Spleen (tissue), 11 donors: ENCODE data around the gene C12orf56. TPM values are rescaled to one million over a fixed set of nuclear protein-coding genes. Genes with fewer than 3 reads are reported as not detected.

Source experiments
- DNase-seq: peaks from one replicate; pipeline ENCODE4 v3.0.0-alpha.2; 2020
- H3K27ac ChIP-seq, 8 donors: fragments of 200-600 bp; sonication (generic) in 7 of 8; 1 replicate in 4 of 8; 2 replicates in 4 of 8; pipeline versions ENCODE4 v1.5.0 to v1.8.0; 2016 to 2021; ENCODE audit warnings: inconsistent platforms in 4 of 8, mild to moderate bottlenecking in 4 of 8, moderate library complexity in 1 of 8
- H3K27me3 ChIP-seq, 7 donors: fragments of 200-600 bp; sonication (generic) in 6 of 7; replicated peaks in 1 of 7; 1 replicate in 4 of 7; 2 replicates in 3 of 7; pipeline versions ENCODE4 v1.5.0 to v1.8.0; 2016 to 2021; ENCODE audit warnings: inconsistent platforms in 3 of 7, mild to moderate bottlenecking in 1 of 7
- H3K36me3 ChIP-seq, 6 donors: fragments of 200-600 bp; sonication (generic) in 5 of 6; 1 replicate in 4 of 6; 2 replicates in 2 of 6; pipeline versions ENCODE4 v1.5.0 to v1.8.0; 2016 to 2021; ENCODE audit warnings: inconsistent platforms in 2 of 6
- H3K4me1 ChIP-seq, 6 donors: fragments of 200-600 bp; sonication (generic) in 5 of 6; 1 replicate in 3 of 6; 2 replicates in 3 of 6; pipeline versions ENCODE4 v1.5.0 to v1.8.0; 2016 to 2021; ENCODE audit warnings: inconsistent platforms in 3 of 6
- H3K4me3 ChIP-seq, 8 donors: fragments of 200-600 bp; sonication (generic) in 7 of 8; 1 replicate in 4 of 8; 2 replicates in 4 of 8; pipeline versions ENCODE4 v1.5.0 to v1.8.0; 2016 to 2021; ENCODE audit warnings: inconsistent platforms in 4 of 8, mild to moderate bottlenecking in 4 of 8, moderate library complexity in 2 of 8
- H3K9me3 ChIP-seq, 8 donors: fragments of 200-600 bp; sonication (generic) in 7 of 8; 1 replicate in 4 of 8; 2 replicates in 4 of 8; pipeline versions ENCODE4 v1.5.0 to v1.8.0; 2016 to 2021; ENCODE audit warnings: inconsistent platforms in 4 of 8
- CTCF ChIP-seq, 11 experiments: fragments of 200-600 bp in 7 of 11; fragments of 450-650 bp in 4 of 11; sonication (generic) in 4 of 11; IDR thresholded peaks in 8 of 11; conservative IDR thresholded peaks in 3 of 11; 1 replicate in 7 of 11; 2 replicates in 4 of 11; pipeline versions ENCODE4 v1.4.0 to v1.8.0; 2016 to 2021; ENCODE audit warnings: antibody characterized with exemption in 11 of 11, inconsistent platforms in 4 of 11, mild to moderate bottlenecking in 1 of 11
- POLR2A ChIP-seq, 3 donors: fragments of 450-650 bp; IDR thresholded peaks; one replicate each; pipeline ENCODE4 v1.5.1; 2017; ENCODE audit warnings: antibody characterized with exemption in 3 of 3, mild to moderate bottlenecking in 1 of 3
- POLR2AphosphoS5 ChIP-seq, 3 donors: sonication (generic); formaldehyde crosslinking; IDR thresholded peaks; one replicate each; pipeline ENCODE4 v1.5.1; 2017; ENCODE audit warnings: antibody characterized with exemption in 3 of 3
- WGBS, 5 donors: extraction: QIAGEN DNeasy Blood & Tissue Kit in 3 of 5; methylation state at CpG; one replicate each; pipeline versions ENCODE4 v1.1.5 to v1.1.7; 2013 to 2018; 5-methylcytosine and 5-hydroxymethylcytosine counted together
- intact Hi-C: fragments of 100-400 bp; cut with DNase I; formaldehyde crosslinking; loops from one replicate; pipeline ENCODE4 v1.15.0; 2023; ENCODE audit warnings: low total_unique reads
- polyA plus RNA-seq, 3 donors: library from polyadenylated mRNA; stranded (reverse); fragments of 200-250 nt; gene quantifications; one replicate each; pipeline ENCODE4 v1.2.1, GENCODE V29; 2013
- total RNA-seq, 7 donors: library from RNA; depleted of rRNA in 3 of 7; stranded (reverse); fragments of >200 nt in 3 of 7; fragmentation: NEBNext Ultra II Directional in 4 of 7; extraction: Animal tissue kit (Norgen Biotek cat#: 25700) in 4 of 7; gene quantifications; one replicate each; pipeline versions ENCODE4 v1.1.0 to v1.2.1, GENCODE V29; 2016 to 2021
- donor health status: healthy with polysubstance abuse.
- donor health status: DM: no; HTN: no; CAD: no; lungs with moderate emphysema.
- donor health status: DM: no; HTN: no; CAD: no.
- donor health status: Bipolar disorder and iron deficiency.
- donor health status: healthy.
- donor health status: DM: no; HTN: no; CAD: no.
- donor health status: DM: yes; HTN: yes; CAD: no.

The C12orf56 gene
- total and polyA plus RNA-seq, 10 donors = 0.03 to 0.26 (median 0.16) TPM; not detected in 6

- H3K27me3 ChIP-seq = no peaks in the 10 kb centered on the region
- no peaks in the 10 kb centered on the region for H3K36me3 ChIP-seq
- DNase-seq = peak; percentile 98
- peak within 1 kb of the TSS; percentile 90 to 97 (median 94) for H3K27ac ChIP-seq
- H3K4me3 ChIP-seq = peak within 1 kb of the TSS; percentile 56 to 99 (median 82)
- WGBS, 5 donors = 0 to 1% (median 0%) methylated on average over 30 to 56 of the region's 56 CpGs
- TF ChIP-seq POLR2AphosphoS5 (IDR thresholded peaks at IDR 0.05) (peak; percentile 99), CTCF (IDR thresholded peaks at IDR 0.05 in 8 of 11, conservative IDR thresholded peaks at IDR 0.05 in 3 of 11) (peak in 3 of 11 experiments; percentile 4 to 33 (median 15)), POLR2A (IDR thresholded peaks at IDR 0.05) (peak in 2 of 3 donors; percentile 79 to 83)
- H3K9me3 ChIP-seq = no peaks in the 10 kb centered on the region
- intact Hi-C loops = no loop called here
- H3K4me1 ChIP-seq = peaks cover 9 to 47% (median 35%) of the 10 kb centered on the region in 6 donors
Measured at GRCh38 chr12:64222009-64222765, 168.4 kb downstream of the C12orf56 start, which contains the start of gene KICS2. Gene KICS2, minus strand, starts transcription at chr12:64222296. Its CDS starts 59 bp downstream, at chr12:64222237.

GRCh38 chr12:64221651-64222008 is 168.9 kb downstream of the C12orf56 start:
- peak overlapping the region; percentile 56 to 99 (median 82) for H3K4me3 ChIP-seq
- H3K27me3 ChIP-seq = no peaks in the 10 kb centered on the region
- H3K36me3 ChIP-seq = no peaks in the 10 kb centered on the region
- H3K9me3 ChIP-seq = no peaks in the 10 kb centered on the region
- TF ChIP-seq POLR2A (IDR thresholded peaks at IDR 0.05) = no peak
- TF ChIP-seq POLR2AphosphoS5 (IDR thresholded peaks at IDR 0.05) = no peak
- TF ChIP-seq CTCF (IDR thresholded peaks at IDR 0.05 in 8 of 11, conservative IDR thresholded peaks at IDR 0.05 in 3 of 11) = no peak
- DNase-seq = peak; percentile 92
- H3K4me1 ChIP-seq = peaks cover 9 to 47% (median 35%) of the 10 kb centered on the region in 6 donors
- H3K27ac ChIP-seq = peak overlapping the region; percentile 90 to 97 (median 94)
- intact Hi-C loops = no loop called here
- 0 to 1% (median 0%) methylated on average over 11 to 16 of the region's 16 CpGs for WGBS, 5 donors

GRCh38 chr12:64220046-64220445 is 170.5 kb downstream of the C12orf56 start:
- DNase-seq = no peak
- no peak overlapping the region for H3K4me3 ChIP-seq
- TF ChIP-seq POLR2AphosphoS5 (IDR thresholded peaks at IDR 0.05) = no peak
- no peak for TF ChIP-seq CTCF (IDR thresholded peaks at IDR 0.05 in 8 of 11, conservative IDR thresholded peaks at IDR 0.05 in 3 of 11)
- TF ChIP-seq POLR2A (IDR thresholded peaks at IDR 0.05) = no peak
- H3K27me3 ChIP-seq = no peaks in the 10 kb centered on the region
- WGBS, 5 donors = 91 to 96% (median 94%) methylated on average over 3 of the region's 3 CpGs
- H3K4me1 ChIP-seq = peaks cover 9 to 47% (median 35%) of the 10 kb centered on the region in 6 donors
- peaks cover 0 to 7% (median 0%) of the 10 kb centered on the region in 6 donors for H3K36me3 ChIP-seq
- peak overlapping the region in 2 of 8 donors; percentile 67 to 75 for H3K27ac ChIP-seq
- H3K9me3 ChIP-seq = no peaks in the 10 kb centered on the region
- intact Hi-C loops = no loop called here

GRCh38 chr12:64219145-64219544 is 171.4 kb downstream of the C12orf56 start:
- Histone ChIP-seq H3K9me3 (no peaks in the 10 kb centered on the region), H3K4me1 (peaks cover 9 to 47% (median 35%) of the 10 kb centered on the region in 6 donors), H3K36me3 (peaks cover 0 to 16% (median 4%) of the 10 kb centered on the region in 6 donors), H3K27ac (peak overlapping the region; percentile 15 to 75 (median 50)), H3K4me3 (no peak overlapping the region), H3K27me3 (no peaks in the 10 kb centered on the region)
- intact Hi-C loops = no loop called here
- 14 to 32% (median 19%) methylated on average over 2 of the region's 2 CpGs for WGBS, 5 donors
- no peak for TF ChIP-seq POLR2A (IDR thresholded peaks at IDR 0.05)
- TF ChIP-seq CTCF (IDR thresholded peaks at IDR 0.05 in 8 of 11, conservative IDR thresholded peaks at IDR 0.05 in 3 of 11) = no peak
- no peak for TF ChIP-seq POLR2AphosphoS5 (IDR thresholded peaks at IDR 0.05)
- no peak for DNase-seq
